Left ventricle myocardium inferior (tissue), 1 donor: ENCODE data around the gene CDYL2. TPM values are rescaled to one million over a fixed set of nuclear protein-coding genes. Genes with fewer than 3 reads are reported as not detected.

ENCODE experiments used
- DNase-seq: peaks from one replicate; pipeline ENCODE4 v3.0.0-alpha.2; 2020
- H3K27ac ChIP-seq: fragments of 200-600 bp; replicated peaks from 2 replicates; pipeline ENCODE4 v1.8.0; 2021
- H3K27me3 ChIP-seq: fragments of 200-600 bp; 2 replicates; pipeline ENCODE4 v1.8.0; 2021; ENCODE audit warnings: low read depth
- H3K36me3 ChIP-seq: fragments of 200-600 bp; 2 replicates; pipeline ENCODE4 v1.8.0; 2021
- H3K4me1 ChIP-seq: fragments of 200-600 bp; 2 replicates; pipeline ENCODE4 v1.8.0; 2021
- H3K4me3 ChIP-seq: fragments of 200-600 bp; 2 replicates; pipeline ENCODE4 v1.8.0; 2021; ENCODE audit warnings: mild to moderate bottlenecking, moderate library complexity
- H3K9me3 ChIP-seq: fragments of 200-600 bp; replicated peaks from 2 replicates; pipeline ENCODE4 v1.8.0; 2021
- CTCF ChIP-seq: fragments of 200-600 bp; IDR thresholded peaks from 2 replicates; pipeline ENCODE4 v1.8.0; 2021; ENCODE audit warnings: antibody characterized with exemption, mild to moderate bottlenecking, borderline replicate concordance
- intact Hi-C: fragments of 100-400 bp; cut with micrococcal nuclease; formaldehyde crosslinking; loops from one replicate; pipeline ENCODE4 v1.11.0; 2022
- total RNA-seq: library from RNA; stranded (reverse); fragmentation: NEBNext Ultra II Directional; extraction: Animal tissue kit (Norgen Biotek cat#: 25700); gene quantifications from one replicate; pipeline ENCODE4 v1.2.1, GENCODE V29; 2021
- donor health status: DM: no; HTN: yes; CAD: no; lungs with severe emphysema.

Gene CDYL2
- total RNA-seq, 1 donor from 2014 or later: 3.2 TPM

DNA sequence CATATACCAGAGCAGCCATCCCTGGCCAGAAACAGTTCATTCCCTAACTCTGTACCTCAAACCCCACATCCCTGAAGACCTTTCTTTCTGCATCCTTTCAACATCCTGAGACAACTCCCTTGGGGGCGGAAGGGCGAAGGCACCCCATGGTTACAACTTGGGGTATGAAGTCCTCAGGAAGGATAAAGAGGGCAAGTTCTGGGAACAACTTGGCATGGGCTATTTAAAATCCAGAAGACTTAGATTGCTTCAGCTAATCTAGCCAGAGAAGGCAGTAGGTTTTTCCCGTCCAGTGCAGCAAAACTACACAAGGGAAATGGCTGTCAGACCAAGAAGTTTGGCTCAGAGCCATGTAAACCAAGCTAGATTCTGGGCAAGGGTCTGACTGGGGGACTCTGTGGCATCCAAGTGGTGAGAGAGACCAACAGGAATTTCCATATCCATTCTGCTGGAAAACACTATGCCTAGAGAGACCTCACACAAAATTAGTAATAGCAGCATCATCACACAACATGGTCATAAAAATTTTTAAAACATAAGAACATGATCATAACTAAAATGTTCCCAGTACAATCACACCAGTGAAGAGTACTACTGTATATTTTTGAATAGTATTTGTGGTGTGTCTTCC lies 113.2 kb downstream of the CDYL2 start:
- intact Hi-C loops: no loop called here
- Histone ChIP-seq H3K9me3 (peaks cover 14% of the 10 kb centered on the region), H3K36me3 (no peaks in the 10 kb centered on the region), H3K4me1 (no peaks in the 10 kb centered on the region), H3K4me3 (no peak overlapping the region), H3K27me3 (no peaks in the 10 kb centered on the region), H3K27ac (no peak overlapping the region)
- TF ChIP-seq CTCF: no peak
- no peak for DNase-seq

- TF ChIP-seq CTCF: no peak
- Histone ChIP-seq H3K27me3 (no peaks in the 10 kb centered on the region), H3K36me3 (no peaks in the 10 kb centered on the region), H3K4me3 (no peak overlapping the region), H3K27ac (no peak overlapping the region), H3K9me3 (no peaks in the 10 kb centered on the region), H3K4me1 (no peaks in the 10 kb centered on the region)
- intact Hi-C loops: no loop called here
- no peak for DNase-seq
Measured at GRCh38 chr16:80689487-80689886, 114.9 kb downstream of the CDYL2 start.

DNA sequence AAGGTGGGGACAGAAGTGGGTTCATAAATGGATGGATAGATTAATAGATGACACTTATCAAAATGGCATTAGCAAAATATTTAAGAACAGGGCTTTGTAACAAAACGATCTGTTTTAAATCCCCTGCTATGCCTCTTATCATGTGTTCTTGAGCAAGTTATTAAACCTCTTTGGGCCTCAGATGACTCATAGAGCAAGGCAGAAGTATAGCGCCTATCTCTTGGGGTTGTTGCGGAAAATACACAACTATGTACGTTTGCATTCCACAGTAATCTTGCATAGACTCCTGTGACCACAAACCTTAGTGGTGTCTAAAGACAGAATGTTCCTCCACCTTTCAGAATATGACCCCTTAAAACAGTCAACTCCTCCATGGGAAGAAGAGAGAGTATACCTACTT lies 116.8 kb downstream of the CDYL2 start:
- Histone ChIP-seq H3K4me3 (no peak overlapping the region), H3K4me1 (no peaks in the 10 kb centered on the region), H3K27ac (no peak overlapping the region), H3K9me3 (no peaks in the 10 kb centered on the region), H3K27me3 (no peaks in the 10 kb centered on the region), H3K36me3 (no peaks in the 10 kb centered on the region)
- no peak for DNase-seq
- TF ChIP-seq CTCF: no peak
- intact Hi-C loops: no loop called here

- Histone ChIP-seq H3K9me3 (no peaks in the 10 kb centered on the region), H3K27ac (no peak overlapping the region), H3K4me1 (no peaks in the 10 kb centered on the region), H3K27me3 (no peaks in the 10 kb centered on the region), H3K36me3 (no peaks in the 10 kb centered on the region), H3K4me3 (no peak overlapping the region)
- DNase-seq: no peak
- intact Hi-C loops: no loop called here
- no peak for TF ChIP-seq CTCF
Measured at GRCh38 chr16:80684906-80685305, 119.5 kb downstream of the CDYL2 start.

DNA sequence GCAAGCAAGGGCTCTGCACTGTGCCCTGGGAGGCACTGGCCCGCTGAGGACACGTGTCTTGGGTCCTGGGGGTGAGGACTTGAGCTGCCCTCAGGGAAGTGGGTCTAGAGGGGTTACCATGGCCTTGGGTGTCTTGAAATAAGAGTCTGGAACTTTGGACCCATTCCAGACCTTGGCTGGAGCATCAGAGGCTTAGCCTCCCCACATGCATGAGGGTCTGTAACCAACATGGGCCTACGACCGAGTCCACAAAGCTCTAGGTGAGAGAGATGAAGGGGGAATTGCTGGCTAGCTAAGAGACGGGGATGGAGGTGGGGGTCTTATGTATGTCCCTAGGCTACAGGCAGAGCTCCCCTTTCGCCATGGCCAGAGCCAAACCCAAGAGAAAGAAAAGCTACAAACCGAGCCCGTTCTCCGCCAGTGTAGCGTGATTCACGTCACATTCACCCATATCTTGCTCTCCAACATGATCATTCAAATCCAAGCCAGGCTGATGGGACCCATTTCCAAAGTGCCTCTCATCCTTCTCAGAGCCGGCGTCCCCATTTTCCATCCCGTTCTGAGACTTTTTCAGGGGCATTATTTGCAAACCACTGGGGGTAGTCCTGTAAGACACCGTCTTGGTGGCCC lies 120.1 kb downstream of the CDYL2 start:
- Histone ChIP-seq H3K27ac (no peak overlapping the region), H3K4me3 (no peak overlapping the region), H3K36me3 (no peaks in the 10 kb centered on the region), H3K9me3 (peaks cover 3% of the 10 kb centered on the region), H3K27me3 (no peaks in the 10 kb centered on the region), H3K4me1 (no peaks in the 10 kb centered on the region)
- TF ChIP-seq CTCF: no peak
- intact Hi-C loops: no loop called here
- DNase-seq: no peak
